ENCODE measurements around the gene SH3GL1. TPM values are rescaled to one million over a fixed set of nuclear protein-coding genes. Genes with fewer than 3 reads are reported as not detected.

Gene SH3GL1
- polyA plus RNA-seq, 3 donors, result 14.0 to 33.9 (median 15.0) TPM

DNA sequence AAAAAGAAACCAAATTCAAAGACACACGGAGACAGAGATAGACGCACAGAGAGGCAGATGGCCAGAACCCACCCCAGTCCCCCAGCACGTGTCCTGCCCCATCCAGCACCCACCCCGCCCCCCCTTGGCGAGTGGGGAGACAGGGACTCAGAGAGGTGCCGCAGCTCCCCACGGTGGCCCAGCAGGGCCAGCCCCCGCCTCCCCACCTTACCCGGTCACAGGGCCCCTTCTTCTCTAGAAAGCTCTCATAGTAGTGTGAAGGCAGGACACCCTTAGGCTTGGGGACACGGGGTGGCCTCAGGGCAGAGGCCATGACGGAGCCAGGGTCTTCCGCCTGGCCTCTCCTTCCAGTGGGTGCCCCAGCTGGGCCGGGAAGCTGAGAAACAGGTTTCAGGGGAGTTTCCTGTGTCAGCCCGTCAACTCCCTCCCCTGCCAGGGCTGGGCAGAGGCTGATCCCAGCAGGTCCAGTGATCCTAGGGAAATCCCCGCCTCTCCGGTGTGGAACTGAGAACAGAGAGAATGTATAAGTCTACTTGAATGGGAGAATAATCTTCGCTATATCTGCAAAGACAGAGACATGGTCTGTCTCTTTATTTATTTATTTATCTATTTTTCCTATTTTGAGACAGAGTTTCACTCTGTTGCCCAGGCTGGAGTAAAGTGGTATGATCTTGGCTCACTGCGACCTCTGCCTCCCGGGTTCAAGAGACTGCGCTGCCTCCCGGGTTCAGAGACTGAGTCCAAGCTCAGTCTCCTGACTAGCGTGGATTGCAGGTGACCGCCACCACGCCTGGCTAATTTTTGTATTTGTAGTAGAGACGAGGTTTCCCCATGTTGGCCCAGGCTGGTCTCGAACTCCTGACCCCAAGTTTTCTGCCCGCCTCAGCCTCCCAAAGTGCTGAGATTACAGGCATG, 61.6 kb downstream of the SH3GL1 start, which contains the start of gene STAP2:
TSS of gene STAP2 (minus strand) at position 387 of the 915 bp plus-strand sequence. CDS start at position 313, 74 bp downstream.
- peak within 1 kb of the TSS; percentile 49 for H3K9ac ChIP-seq (ENCODE audit: insufficient read depth, low read length, poor library complexity, severe bottlenecking)
- no peaks in the 10 kb centered on the region for H3K9me3 ChIP-seq (replicated peaks in 1 of 2; ENCODE audit: control insufficient read depth in 1 of 2, insufficient read depth in 1 of 2, low read length in 2 of 2)
- no peak for DNase-seq
- intact Hi-C loops (cut with micrococcal nuclease), result loop anchor here in 1 of 2 donors (10.0 kb wide), 1 partner anchor 94 kb away; the partner anchor contains the start of gene YJU2
- H3K9me3 Mint-ChIP-seq, result peaks cover 0 to 7% (median 0%) of the 10 kb centered on the region in 7 donors
- H3K27ac Mint-ChIP-seq, result peak within 1 kb of the TSS; percentile 13 to 85 (median 78)
- H3K4me2 ChIP-seq (replicated peaks; ENCODE audit: extremely low read depth, low read length, poor library complexity, severe bottlenecking), result peak within 1 kb of the TSS; percentile 84
- no peaks in the 10 kb centered on the region for H3K36me3 Mint-ChIP-seq
- peak within 1 kb of the TSS; percentile 96 for H2AFZ ChIP-seq (ENCODE audit: insufficient read depth, low read depth, low read length, poor library complexity, severe bottlenecking)
- WGBS (ENCODE audit: insufficient coverage), result 75% methylated on average over 13 of the region's 27 CpGs
- H3K4me3 Mint-ChIP-seq, result peak within 1 kb of the TSS; percentile 96 to 97
- H3K79me2 ChIP-seq (ENCODE audit: insufficient read depth, low read length), result no peaks in the 10 kb centered on the region
- no peaks in the 10 kb centered on the region for H4K20me1 ChIP-seq (ENCODE audit: insufficient read depth, low read length)
- no peaks in the 10 kb centered on the region for H3K36me3 ChIP-seq (replicated peaks in 1 of 2; ENCODE audit: control insufficient read depth in 1 of 2, insufficient read depth in 2 of 2, low read length in 2 of 2)
- H3K27ac ChIP-seq (ENCODE audit: low read depth in 1 of 2, low read length in 2 of 2), result peak within 1 kb of the TSS in 1 of 2 donors; percentile 6
- peaks cover 17 to 27% of the 10 kb centered on the region in 2 donors for H3K4me1 ChIP-seq (ENCODE audit: control insufficient read depth in 1 of 2, insufficient read depth in 2 of 2, low read length in 2 of 2)
- H3K27me3 Mint-ChIP-seq (ENCODE audit: low read depth in 3 of 3), result peaks cover 1 to 14% (median 12%) of the 10 kb centered on the region in 3 donors
- peaks cover 21% of the 10 kb centered on the region for H3K4me1 Mint-ChIP-seq
- peak within 1 kb of the TSS; percentile 46 to 76 (median 63) for H3K4me3 ChIP-seq (replicated peaks in 1 of 3; ENCODE audit: low read depth in 2 of 3, low read length in 3 of 3)
- no peaks in the 10 kb centered on the region for H3K27me3 ChIP-seq (ENCODE audit: control insufficient read depth in 2 of 2, insufficient read depth in 2 of 2, low read length in 2 of 2)
- TF ChIP-seq, protein P1, sequence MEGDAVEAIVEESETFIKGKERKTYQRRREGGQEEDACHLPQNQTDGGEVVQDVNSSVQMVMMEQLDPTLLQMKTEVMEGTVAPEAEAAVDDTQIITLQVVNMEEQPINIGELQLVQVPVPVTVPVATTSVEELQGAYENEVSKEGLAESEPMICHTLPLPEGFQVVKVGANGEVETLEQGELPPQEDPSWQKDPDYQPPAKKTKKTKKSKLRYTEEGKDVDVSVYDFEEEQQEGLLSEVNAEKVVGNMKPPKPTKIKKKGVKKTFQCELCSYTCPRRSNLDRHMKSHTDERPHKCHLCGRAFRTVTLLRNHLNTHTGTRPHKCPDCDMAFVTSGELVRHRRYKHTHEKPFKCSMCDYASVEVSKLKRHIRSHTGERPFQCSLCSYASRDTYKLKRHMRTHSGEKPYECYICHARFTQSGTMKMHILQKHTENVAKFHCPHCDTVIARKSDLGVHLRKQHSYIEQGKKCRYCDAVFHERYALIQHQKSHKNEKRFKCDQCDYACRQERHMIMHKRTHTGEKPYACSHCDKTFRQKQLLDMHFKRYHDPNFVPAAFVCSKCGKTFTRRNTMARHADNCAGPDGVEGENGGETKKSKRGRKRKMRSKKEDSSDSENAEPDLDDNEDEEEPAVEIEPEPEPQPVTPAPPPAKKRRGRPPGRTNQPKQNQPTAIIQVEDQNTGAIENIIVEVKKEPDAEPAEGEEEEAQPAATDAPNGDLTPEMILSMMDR (IDR thresholded peaks at IDR 0.05), result no peak

DNA sequence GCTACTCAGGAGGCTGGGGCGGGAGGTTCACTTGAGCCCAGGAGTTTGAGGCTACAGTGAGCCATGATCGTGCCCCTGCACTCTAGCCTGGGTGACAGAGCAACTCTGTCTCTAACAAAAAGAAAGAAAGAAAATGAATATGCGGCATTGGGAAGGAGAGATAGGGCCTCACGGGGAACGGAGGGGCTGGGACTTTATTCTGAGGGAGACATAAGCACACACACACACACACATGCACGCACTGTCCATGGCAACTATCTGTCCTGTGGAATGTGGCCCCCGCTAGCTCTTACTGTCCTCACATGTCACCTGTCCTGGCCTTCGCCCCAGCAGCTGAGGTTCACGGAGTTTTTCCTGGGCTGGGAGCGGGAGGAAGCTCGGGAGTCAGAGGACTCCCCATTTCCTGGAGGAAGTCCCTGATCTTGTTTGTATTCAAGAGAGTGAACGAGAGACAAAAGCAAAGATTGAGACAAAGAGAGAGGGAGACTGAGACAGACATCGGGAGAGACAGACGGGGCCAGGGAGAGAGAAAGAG, 62.4 kb downstream of the SH3GL1 start:
- H3K4me3 Mint-ChIP-seq, result peak overlapping the region; percentile 96 to 97
- Histone ChIP-seq H3K36me3 (replicated peaks in 1 of 2; ENCODE audit: control insufficient read depth in 1 of 2, insufficient read depth in 2 of 2, low read length in 2 of 2) (no peaks in the 10 kb centered on the region), H2AFZ (ENCODE audit: insufficient read depth, low read depth, low read length, poor library complexity, severe bottlenecking) (peak overlapping the region; percentile 96), H3K9me3 (replicated peaks in 1 of 2; ENCODE audit: control insufficient read depth in 1 of 2, insufficient read depth in 1 of 2, low read length in 2 of 2) (no peaks in the 10 kb centered on the region), H3K79me2 (ENCODE audit: insufficient read depth, low read length) (no peaks in the 10 kb centered on the region), H3K9ac (ENCODE audit: insufficient read depth, low read length, poor library complexity, severe bottlenecking) (peak overlapping the region; percentile 49), H3K4me3 (replicated peaks in 1 of 3; ENCODE audit: low read depth in 2 of 3, low read length in 3 of 3) (peak overlapping the region; percentile 46 to 76 (median 63)), H4K20me1 (ENCODE audit: insufficient read depth, low read length) (no peaks in the 10 kb centered on the region), H3K4me2 (replicated peaks; ENCODE audit: extremely low read depth, low read length, poor library complexity, severe bottlenecking) (peak overlapping the region; percentile 84), H3K27me3 (ENCODE audit: control insufficient read depth in 2 of 2, insufficient read depth in 2 of 2, low read length in 2 of 2) (no peaks in the 10 kb centered on the region), H3K4me1 (ENCODE audit: control insufficient read depth in 1 of 2, insufficient read depth in 2 of 2, low read length in 2 of 2) (peaks cover 17 to 24% of the 10 kb centered on the region in 2 donors), H3K27ac (ENCODE audit: low read depth in 1 of 2, low read length in 2 of 2) (peak overlapping the region in 1 of 2 donors; percentile 6)
- TF ChIP-seq, protein P1 (IDR thresholded peaks at IDR 0.05), result no peak
- peaks cover 0 to 7% (median 0%) of the 10 kb centered on the region in 7 donors for H3K9me3 Mint-ChIP-seq
- DNase-seq, result no peak
- H3K27me3 Mint-ChIP-seq (ENCODE audit: low read depth in 3 of 3), result peaks cover 1 to 14% (median 12%) of the 10 kb centered on the region in 3 donors
- intact Hi-C loops (cut with micrococcal nuclease), result loop anchor here in 1 of 2 donors (10.0 kb wide), 1 partner anchor 93 kb away; the partner anchor contains the start of gene YJU2
- peak overlapping the region; percentile 13 to 85 (median 78) for H3K27ac Mint-ChIP-seq
- no peaks in the 10 kb centered on the region for H3K36me3 Mint-ChIP-seq
- peaks cover 21% of the 10 kb centered on the region for H3K4me1 Mint-ChIP-seq
- 11% methylated on average over 10 of the region's 14 CpGs for WGBS (ENCODE audit: insufficient coverage)
